ENCODE measurements around the gene CXorf66.

Gene CXorf66

DNA sequence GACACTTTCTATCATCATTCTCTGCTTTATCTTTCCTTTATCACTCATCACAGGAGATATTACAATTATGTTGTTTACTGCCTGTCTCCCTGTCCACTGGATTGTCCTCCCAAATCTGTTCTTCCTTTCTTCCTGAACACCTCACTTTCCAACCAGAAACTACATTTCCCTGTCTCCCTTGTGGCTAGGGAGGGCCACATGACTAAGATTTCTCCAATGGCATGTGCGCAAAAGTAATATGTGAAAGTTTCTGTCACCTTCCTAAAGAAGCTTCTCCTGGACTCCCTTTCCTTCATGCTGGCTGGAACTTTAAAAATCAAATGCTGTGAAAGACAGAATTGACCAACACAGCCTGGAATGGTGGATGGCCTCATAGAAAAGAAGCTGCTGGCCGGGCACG, 58.2 kb downstream of the CXorf66 start:
- no peaks in the 10 kb centered on the region for H3K36me3 ChIP-seq (ENCODE audit: insufficient read depth)
- TF ChIP-seq, protein P1, sequence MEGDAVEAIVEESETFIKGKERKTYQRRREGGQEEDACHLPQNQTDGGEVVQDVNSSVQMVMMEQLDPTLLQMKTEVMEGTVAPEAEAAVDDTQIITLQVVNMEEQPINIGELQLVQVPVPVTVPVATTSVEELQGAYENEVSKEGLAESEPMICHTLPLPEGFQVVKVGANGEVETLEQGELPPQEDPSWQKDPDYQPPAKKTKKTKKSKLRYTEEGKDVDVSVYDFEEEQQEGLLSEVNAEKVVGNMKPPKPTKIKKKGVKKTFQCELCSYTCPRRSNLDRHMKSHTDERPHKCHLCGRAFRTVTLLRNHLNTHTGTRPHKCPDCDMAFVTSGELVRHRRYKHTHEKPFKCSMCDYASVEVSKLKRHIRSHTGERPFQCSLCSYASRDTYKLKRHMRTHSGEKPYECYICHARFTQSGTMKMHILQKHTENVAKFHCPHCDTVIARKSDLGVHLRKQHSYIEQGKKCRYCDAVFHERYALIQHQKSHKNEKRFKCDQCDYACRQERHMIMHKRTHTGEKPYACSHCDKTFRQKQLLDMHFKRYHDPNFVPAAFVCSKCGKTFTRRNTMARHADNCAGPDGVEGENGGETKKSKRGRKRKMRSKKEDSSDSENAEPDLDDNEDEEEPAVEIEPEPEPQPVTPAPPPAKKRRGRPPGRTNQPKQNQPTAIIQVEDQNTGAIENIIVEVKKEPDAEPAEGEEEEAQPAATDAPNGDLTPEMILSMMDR (conservative IDR thresholded peaks at IDR 0.05; ENCODE audit: low read depth, low read length) = no peak
- peaks cover 19% of the 10 kb centered on the region for H3K4me1 ChIP-seq (ENCODE audit: low read depth, poor library complexity, severe bottlenecking)
- peaks cover 19% of the 10 kb centered on the region; the same call in 1 of the 2 replicates for H3K79me2 ChIP-seq (ENCODE audit: insufficient read depth, low read depth)
- H3K27ac ChIP-seq = no peak overlapping the region
- H3K9ac ChIP-seq = no peak overlapping the region
- H3K4me3 ChIP-seq (IDR thresholded peaks at IDR 0.05; ENCODE audit: insufficient read depth, low read depth, low read length) = no peak overlapping the region
- H3K27me3 ChIP-seq (ENCODE audit: insufficient read depth, low read depth) = no peaks in the 10 kb centered on the region
- H3K4me2 ChIP-seq = no peak overlapping the region
- H4K20me1 ChIP-seq (ENCODE audit: insufficient read depth) = no peaks in the 10 kb centered on the region
- H2AFZ ChIP-seq (ENCODE audit: low read depth) = no peak overlapping the region

DNA sequence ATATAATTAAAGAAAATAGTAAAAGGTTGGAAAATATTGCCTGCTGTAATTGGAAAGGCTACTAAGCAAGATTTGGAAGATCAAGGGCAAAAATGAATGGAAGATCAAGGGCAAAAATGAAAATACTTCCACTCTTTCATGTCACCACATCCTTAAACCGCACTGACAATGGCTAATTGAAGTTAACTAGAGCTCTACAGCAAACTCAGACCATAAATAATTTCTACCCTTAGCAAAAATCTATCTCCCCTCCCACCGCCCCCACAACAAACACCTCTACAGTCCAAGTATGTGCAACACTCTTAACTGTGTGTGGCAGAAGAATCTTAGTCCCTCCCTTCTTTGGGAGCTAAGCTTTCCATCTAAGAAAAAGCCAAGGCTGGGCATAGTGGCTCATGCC, 59.6 kb downstream of the CXorf66 start:
- Histone ChIP-seq H3K4me2 (no peak overlapping the region), H2AFZ (ENCODE audit: low read depth) (no peak overlapping the region), H3K4me3 (IDR thresholded peaks at IDR 0.05; ENCODE audit: insufficient read depth, low read depth, low read length) (no peak overlapping the region), H3K79me2 (ENCODE audit: insufficient read depth, low read depth) (peaks cover 14% of the 10 kb centered on the region; the same call in 1 of the 2 replicates), H4K20me1 (ENCODE audit: insufficient read depth) (no peaks in the 10 kb centered on the region), H3K27ac (no peak overlapping the region), H3K27me3 (ENCODE audit: insufficient read depth, low read depth) (no peaks in the 10 kb centered on the region), H3K36me3 (ENCODE audit: insufficient read depth) (no peaks in the 10 kb centered on the region), H3K9ac (no peak overlapping the region), H3K4me1 (ENCODE audit: low read depth, poor library complexity, severe bottlenecking) (peaks cover 16% of the 10 kb centered on the region)
- TF ChIP-seq, protein P1 (conservative IDR thresholded peaks at IDR 0.05; ENCODE audit: low read depth, low read length) = no peak
